ENCODE results near the gene DPYD.

The DPYD gene

GRCh38 chr1:97906567-97907241 lies 14.1 kb downstream of the DPYD start:
- DNase-seq = peak; percentile 91

GRCh38 chr1:97905141-97905940 lies 15.5 kb downstream of the DPYD start:
- no peak for DNase-seq

GRCh38 chr1:97904534-97904933 lies 16.3 kb downstream of the DPYD start:
- peak; percentile 84 for DNase-seq

- DNase-seq = peak; percentile 13
Observed at GRCh38 chr1:97903626-97904025, 17.2 kb downstream of the DPYD start.

GRCh38 chr1:97902067-97902466 lies 18.8 kb downstream of the DPYD start:
- peak; percentile 13 for DNase-seq

GRCh38 chr1:97901017-97901658 lies 19.7 kb downstream of the DPYD start:
- DNase-seq = peak; percentile 77

GRCh38 chr1:97898948-97899347 lies 21.9 kb downstream of the DPYD start:
- peak; percentile 93 for DNase-seq

GRCh38 chr1:97895278-97895677 lies 25.6 kb downstream of the DPYD start:
- no peak for DNase-seq

GRCh38 chr1:97893844-97894243 lies 27.0 kb downstream of the DPYD start:
- DNase-seq = peak; percentile 34

GRCh38 chr1:97886199-97886598 lies 34.6 kb downstream of the DPYD start:
- DNase-seq = no peak

- DNase-seq = no peak
Observed at GRCh38 chr1:97883823-97884222, 37.0 kb downstream of the DPYD start.

GRCh38 chr1:97877307-97877706 lies 43.5 kb downstream of the DPYD start:
- no peak for DNase-seq

- DNase-seq = peak; percentile 74
Observed at GRCh38 chr1:97875996-97876395, 44.8 kb downstream of the DPYD start.

GRCh38 chr1:97870589-97870988 lies 50.2 kb downstream of the DPYD start:
- DNase-seq = no peak

GRCh38 chr1:97869441-97869840 lies 51.4 kb downstream of the DPYD start:
- no peak for DNase-seq

- DNase-seq = no peak
Observed at GRCh38 chr1:97867127-97867526, 53.7 kb downstream of the DPYD start.

- no peak for DNase-seq
Observed at GRCh38 chr1:97864615-97865014, 56.2 kb downstream of the DPYD start.

- DNase-seq = no peak
Observed at GRCh38 chr1:97853221-97853620, 67.6 kb downstream of the DPYD start.

- DNase-seq = peak; percentile 92
Observed at GRCh38 chr1:97849345-97850340, 71.2 kb downstream of the DPYD start.

- no peak for DNase-seq
Observed at GRCh38 chr1:97845805-97846204, 75.0 kb downstream of the DPYD start.

GRCh38 chr1:97844552-97845089 lies 76.2 kb downstream of the DPYD start:
- no peak for DNase-seq

GRCh38 chr1:97841338-97841737 lies 79.5 kb downstream of the DPYD start:
- DNase-seq = no peak

Data from HCEC 1CT (cell line).